Neural crest cell (in vitro differentiated cells): ENCODE results near the gene CCM2L. TPM values are rescaled to one million over a fixed set of nuclear protein-coding genes. Genes with fewer than 3 reads are reported as not detected.

Experiments
- DNase-seq: peaks from one replicate; pipeline ENCODE4 v3.0.0; 2021; ENCODE audit warnings: low read depth, mixed read lengths, low spot score
- H3K27ac Mint-ChIP-seq: one replicate; pipeline ENCODE4 v1.8.0; 2021; ENCODE audit warnings: mild to moderate bottlenecking, mixed read lengths; ENCODE audit not compliant: unreplicated experiment
- H3K27me3 Mint-ChIP-seq: 2 replicates; pipeline ENCODE4 v1.8.0; 2021; ENCODE audit warnings: low read depth, mild to moderate bottlenecking, mixed read lengths
- H3K36me3 Mint-ChIP-seq: 2 replicates; pipeline ENCODE4 v1.8.0; 2021; ENCODE audit warnings: low read depth, mild to moderate bottlenecking, mixed read lengths
- H3K4me1 Mint-ChIP-seq: 2 replicates; pipeline ENCODE4 v1.8.0; 2021; ENCODE audit warnings: mixed read lengths
- H3K4me3 Mint-ChIP-seq: one replicate; pipeline ENCODE4 v1.8.0; 2021; ENCODE audit warnings: mild to moderate bottlenecking, mixed read lengths
- H3K9me3 Mint-ChIP-seq: 2 replicates; pipeline ENCODE4 v1.8.0; 2021; ENCODE audit warnings: mixed read lengths
- CTCF ChIP-seq: fragments of 200-600 bp; sonication (generic); conservative IDR thresholded peaks from 2 replicates; pipeline ENCODE4 v1.5.0; 2021; ENCODE audit warnings: antibody characterized with exemption, mild to moderate bottlenecking
- total RNA-seq: library from RNA; stranded (reverse); gene quantifications from 2 replicates; pipeline ENCODE4 v1.2.1, GENCODE V29; 2021

The CCM2L gene
- total RNA-seq, 1 donor from 2014 or later = 0.26 TPM

DNA sequence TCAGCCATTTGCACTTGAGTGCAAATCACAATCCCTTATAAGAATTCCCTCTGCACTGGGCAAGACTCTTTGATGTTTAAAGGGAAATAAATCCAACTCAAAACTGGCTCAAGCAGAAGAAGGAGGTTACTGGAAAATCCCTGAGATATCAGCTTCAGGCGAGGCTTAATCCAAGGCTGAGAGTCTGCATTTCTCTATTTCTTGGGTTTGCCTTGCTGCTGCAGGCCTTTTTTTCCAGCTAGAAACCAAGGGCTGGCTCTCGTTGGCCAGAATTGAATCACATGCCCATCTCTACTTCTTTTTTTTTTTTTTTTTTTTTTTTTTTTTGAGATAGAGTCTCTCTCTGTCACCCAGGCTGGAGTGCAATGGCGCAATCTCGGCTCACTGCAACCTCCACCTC is 53.5 kb downstream of the CCM2L start:
- Mint-ChIP-seq H3K27me3 (peaks cover 64% of the 10 kb centered on the region), H3K4me3 (no peak overlapping the region), H3K4me1 (no peaks in the 10 kb centered on the region), H3K9me3 (no peaks in the 10 kb centered on the region), H3K36me3 (no peaks in the 10 kb centered on the region), H3K27ac (no peak overlapping the region)
- no peak for DNase-seq
- TF ChIP-seq CTCF = no peak

DNA sequence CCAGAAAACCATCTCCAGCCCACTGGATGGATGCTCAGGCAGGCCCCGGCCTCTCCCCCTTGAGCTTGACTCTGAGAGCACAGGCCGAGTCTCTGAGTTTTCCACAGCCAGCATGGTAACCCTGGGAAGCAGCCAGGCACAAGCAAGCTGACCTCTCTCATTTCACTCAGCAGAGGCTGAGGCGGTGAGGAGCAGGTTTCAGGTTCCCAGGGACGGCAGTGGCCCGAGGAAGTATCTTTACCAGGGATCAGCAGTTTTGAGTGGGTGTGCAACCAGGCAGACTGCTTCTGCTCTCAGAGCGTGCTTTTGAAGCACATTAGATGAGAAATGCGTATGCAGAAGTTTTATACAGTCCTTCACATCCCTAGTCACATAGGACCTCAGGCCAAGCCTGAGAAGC is 54.4 kb downstream of the CCM2L start:
- Mint-ChIP-seq H3K27ac (no peak overlapping the region), H3K27me3 (peaks cover 59% of the 10 kb centered on the region), H3K9me3 (no peaks in the 10 kb centered on the region), H3K4me1 (no peaks in the 10 kb centered on the region), H3K36me3 (no peaks in the 10 kb centered on the region), H3K4me3 (no peak overlapping the region)
- TF ChIP-seq CTCF = no peak
- DNase-seq = no peak

GRCh38 chr20:32067234-32067821 is 57.1 kb downstream of the CCM2L start:
- no peaks in the 10 kb centered on the region for H3K4me1 Mint-ChIP-seq
- no peaks in the 10 kb centered on the region for H3K36me3 Mint-ChIP-seq
- peaks cover 35% of the 10 kb centered on the region for H3K27me3 Mint-ChIP-seq
- no peaks in the 10 kb centered on the region for H3K9me3 Mint-ChIP-seq
- no peak overlapping the region for H3K4me3 Mint-ChIP-seq
- DNase-seq = no peak
- H3K27ac Mint-ChIP-seq = no peak overlapping the region
- no peak for TF ChIP-seq CTCF

GRCh38 chr20:32068174-32068573 is 57.9 kb downstream of the CCM2L start:
- Mint-ChIP-seq H3K4me1 (no peaks in the 10 kb centered on the region), H3K9me3 (no peaks in the 10 kb centered on the region), H3K27ac (no peak overlapping the region), H3K36me3 (no peaks in the 10 kb centered on the region), H3K27me3 (peaks cover 28% of the 10 kb centered on the region), H3K4me3 (no peak overlapping the region)
- DNase-seq = no peak
- TF ChIP-seq CTCF = no peak

- Mint-ChIP-seq H3K36me3 (no peaks in the 10 kb centered on the region), H3K4me3 (no peak overlapping the region), H3K4me1 (no peaks in the 10 kb centered on the region), H3K27me3 (peaks cover 26% of the 10 kb centered on the region), H3K9me3 (no peaks in the 10 kb centered on the region), H3K27ac (no peak overlapping the region)
- TF ChIP-seq CTCF = no peak
- no peak for DNase-seq
Measured at GRCh38 chr20:32069711-32070110, 59.5 kb downstream of the CCM2L start.
